Measurements from ENCODE around the gene PCDHGA1. TPM values are rescaled to one million over a fixed set of nuclear protein-coding genes. Genes with fewer than 3 reads are reported as not detected.

PCDHGA1 gene
- total RNA-seq, 1 donor from 2014 or later = 0.54 TPM

- Mint-ChIP-seq H3K4me3 (peak overlapping the region; percentile 87), H3K9me3 (no peaks in the 10 kb centered on the region), H3K4me1 (peaks cover 87% of the 10 kb centered on the region), H3K27ac (ENCODE audit: unreplicated experiment) (peak overlapping the region; percentile 91), H3K36me3 (ENCODE audit: low read depth) (peaks cover 32% of the 10 kb centered on the region), H3K27me3 (ENCODE audit: low read depth) (no peaks in the 10 kb centered on the region)
- TF ChIP-seq CTCF (conservative IDR thresholded peaks at IDR 0.05) = no peak
- peak; percentile 70 for DNase-seq (ENCODE audit: low read depth, low spot score)
These were observed 183.5 kb downstream of the PCDHGA1 start for GRCh38 chr5:141513627-141514329.

DNA sequence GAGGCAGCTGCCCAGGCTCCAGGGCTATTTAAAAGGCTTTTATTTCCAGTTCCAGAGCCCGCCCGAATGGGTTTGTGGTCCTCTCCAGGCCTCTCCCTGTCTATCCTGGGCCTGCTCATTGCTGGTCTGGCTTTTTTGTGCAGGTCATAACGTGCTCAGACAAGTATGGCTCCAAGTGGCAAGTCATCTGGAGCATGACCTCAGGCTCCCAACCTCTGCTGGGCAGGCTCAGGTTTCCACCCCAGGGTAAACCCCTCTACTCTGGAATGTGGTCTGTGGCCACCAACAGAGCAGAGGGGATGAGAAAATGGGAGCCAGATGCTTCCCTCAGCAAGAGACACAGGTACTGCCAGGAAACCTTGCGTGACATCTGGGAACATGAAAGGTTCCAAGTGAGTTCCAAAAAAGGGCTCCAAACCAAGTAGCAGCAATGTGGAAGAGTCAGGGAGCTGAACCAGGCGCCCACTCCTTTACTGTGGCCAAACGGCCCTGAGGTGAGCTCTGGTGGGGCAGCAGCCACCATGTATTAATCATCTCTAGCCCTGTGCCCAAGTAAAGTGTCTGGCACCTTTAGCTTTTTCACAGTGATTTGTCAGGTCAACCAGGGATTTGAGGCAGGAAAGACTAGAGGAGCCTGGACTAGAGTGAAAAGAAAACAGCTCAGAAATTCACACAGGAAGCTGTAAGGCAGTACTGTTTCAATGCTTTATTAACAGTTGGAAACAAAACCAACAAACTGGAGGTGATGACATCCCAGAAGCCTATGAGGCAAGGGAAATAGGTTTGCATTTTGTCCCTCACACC, 184.2 kb downstream of the PCDHGA1 start:
- DNase-seq (ENCODE audit: low read depth, low spot score) = no peak
- peaks cover 39% of the 10 kb centered on the region for H3K36me3 Mint-ChIP-seq (ENCODE audit: low read depth)
- H3K4me3 Mint-ChIP-seq = peak overlapping the region; percentile 87
- H3K27ac Mint-ChIP-seq (ENCODE audit: unreplicated experiment) = peak overlapping the region; percentile 90
- TF ChIP-seq CTCF (conservative IDR thresholded peaks at IDR 0.05) = no peak
- no peaks in the 10 kb centered on the region for H3K9me3 Mint-ChIP-seq
- no peaks in the 10 kb centered on the region for H3K27me3 Mint-ChIP-seq (ENCODE audit: low read depth)
- peaks cover 87% of the 10 kb centered on the region for H3K4me1 Mint-ChIP-seq

- H3K9me3 Mint-ChIP-seq = no peaks in the 10 kb centered on the region
- DNase-seq (ENCODE audit: low read depth, low spot score) = no peak
- no peak for TF ChIP-seq CTCF (conservative IDR thresholded peaks at IDR 0.05)
- peaks cover 87% of the 10 kb centered on the region for H3K4me1 Mint-ChIP-seq
- no peaks in the 10 kb centered on the region for H3K27me3 Mint-ChIP-seq (ENCODE audit: low read depth)
- H3K27ac Mint-ChIP-seq (ENCODE audit: unreplicated experiment) = peak overlapping the region; percentile 90
- peaks cover 44% of the 10 kb centered on the region for H3K36me3 Mint-ChIP-seq (ENCODE audit: low read depth)
- peak overlapping the region; percentile 87 for H3K4me3 Mint-ChIP-seq
These were observed 184.8 kb downstream of the PCDHGA1 start for GRCh38 chr5:141515141-141515540.

DNA sequence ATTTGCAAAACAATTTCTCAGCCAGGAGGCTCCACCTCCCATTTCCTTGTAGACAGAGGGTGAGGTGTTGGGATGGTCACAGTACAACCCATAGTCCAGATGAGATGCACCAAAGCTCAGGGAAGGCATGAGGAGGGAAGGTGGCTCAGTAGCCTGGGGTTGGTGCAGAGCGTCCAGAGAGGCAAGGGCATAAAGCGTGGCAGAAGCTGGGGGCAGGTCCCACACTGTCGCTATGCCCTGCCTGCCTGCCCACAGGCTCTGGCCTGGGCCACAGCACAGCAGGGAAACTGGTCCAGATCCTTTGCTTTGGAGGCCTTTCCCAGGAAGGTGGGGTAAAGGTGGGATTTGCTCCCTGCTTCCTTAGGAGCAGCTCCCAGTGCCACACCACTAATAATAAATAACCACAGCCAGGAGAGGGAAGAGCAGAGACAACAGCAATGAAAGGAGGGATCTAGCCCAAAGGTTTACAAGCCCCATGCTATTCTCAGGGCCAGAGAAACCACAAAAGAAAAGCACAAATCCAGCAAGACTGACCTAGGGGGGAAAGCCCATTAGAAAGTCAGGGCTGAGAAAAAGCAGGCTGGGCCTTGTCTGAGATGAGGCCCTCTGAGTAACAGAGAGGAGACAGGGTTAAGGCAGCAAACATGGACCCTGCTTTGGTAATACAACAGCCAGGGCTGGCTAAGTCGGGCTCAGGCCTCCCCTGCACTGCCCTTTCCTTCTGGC, 185.8 kb downstream of the PCDHGA1 start:
- H3K36me3 Mint-ChIP-seq (ENCODE audit: low read depth) = peaks cover 42% of the 10 kb centered on the region
- no peak for TF ChIP-seq CTCF (conservative IDR thresholded peaks at IDR 0.05)
- peak overlapping the region; percentile 87 for H3K4me3 Mint-ChIP-seq
- H3K27me3 Mint-ChIP-seq (ENCODE audit: low read depth) = no peaks in the 10 kb centered on the region
- no peaks in the 10 kb centered on the region for H3K9me3 Mint-ChIP-seq
- DNase-seq (ENCODE audit: low read depth, low spot score) = no peak
- H3K27ac Mint-ChIP-seq (ENCODE audit: unreplicated experiment) = no peak overlapping the region
- peaks cover 91% of the 10 kb centered on the region for H3K4me1 Mint-ChIP-seq

- Mint-ChIP-seq H3K9me3 (no peaks in the 10 kb centered on the region), H3K36me3 (ENCODE audit: low read depth) (peaks cover 37% of the 10 kb centered on the region), H3K27me3 (ENCODE audit: low read depth) (no peaks in the 10 kb centered on the region), H3K4me3 (peak overlapping the region; percentile 82), H3K4me1 (peaks cover 93% of the 10 kb centered on the region), H3K27ac (ENCODE audit: unreplicated experiment) (no peak overlapping the region)
- no peak for DNase-seq (ENCODE audit: low read depth, low spot score)
- TF ChIP-seq CTCF (conservative IDR thresholded peaks at IDR 0.05) = no peak
These were observed 186.3 kb downstream of the PCDHGA1 start for GRCh38 chr5:141516672-141517025.
